ENCODE measurements around the gene LRG1.
"Not testable (repeated sequence)": the region's sequence is repeated elsewhere in the genome, so short reads cannot be mapped to it uniquely, and the experiment has no call there.

The LRG1 gene

DNA sequence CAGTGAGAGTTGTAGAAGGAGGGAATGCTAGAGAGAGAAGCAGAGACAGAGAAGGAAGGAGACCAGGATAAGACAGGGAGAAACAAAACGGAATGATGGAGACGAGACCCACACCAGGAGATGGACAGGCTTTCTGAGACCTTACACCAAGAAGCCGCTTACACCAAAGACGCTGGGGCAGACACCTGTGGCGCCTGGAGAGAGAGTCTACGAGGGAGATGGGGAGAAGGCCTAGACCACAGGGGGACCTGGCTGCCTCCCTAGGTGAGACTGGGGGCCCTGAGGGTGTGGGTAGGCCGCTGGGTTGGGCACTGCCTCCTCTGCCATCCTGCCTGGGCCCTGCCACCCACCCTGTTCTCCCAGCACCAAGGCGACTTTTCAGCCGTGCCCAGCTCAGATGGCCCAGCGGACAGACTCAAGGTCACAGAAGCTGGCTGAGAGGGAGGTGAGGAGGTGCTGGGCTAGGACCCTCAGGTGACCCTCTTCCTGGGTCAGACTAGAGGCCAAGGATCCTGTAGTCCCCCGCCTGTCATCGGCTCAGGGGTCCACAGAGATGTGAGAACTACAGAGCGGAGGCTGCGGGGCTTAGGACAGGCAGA lies 9.8 kb downstream of the LRG1 start:
- no peak for DNase-seq (ENCODE audit: low read depth in 2 of 2, low spot score in 1 of 2)

DNA sequence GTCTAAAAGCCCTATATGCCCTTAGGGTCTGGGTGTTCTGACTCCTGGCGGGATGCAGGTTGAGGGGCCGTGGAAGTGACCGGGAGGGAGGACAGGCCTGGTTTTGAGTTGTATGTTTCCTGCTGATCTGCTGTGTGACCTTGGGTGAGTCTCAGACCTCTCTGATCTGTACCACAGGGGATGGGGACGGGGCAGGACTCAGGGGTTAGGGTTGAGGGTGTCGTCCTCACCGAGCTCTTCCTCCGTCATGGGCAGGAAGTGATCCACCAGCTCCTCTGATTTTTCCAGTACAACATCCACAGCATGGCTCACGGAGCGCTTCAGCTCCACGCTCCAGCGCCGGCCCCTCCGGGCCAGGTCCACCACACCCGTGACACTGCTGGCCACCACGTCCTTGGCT lies 11.0 kb downstream of the LRG1 start:
- no peak for DNase-seq (ENCODE audit: low read depth in 2 of 2, low spot score in 1 of 2)

DNA sequence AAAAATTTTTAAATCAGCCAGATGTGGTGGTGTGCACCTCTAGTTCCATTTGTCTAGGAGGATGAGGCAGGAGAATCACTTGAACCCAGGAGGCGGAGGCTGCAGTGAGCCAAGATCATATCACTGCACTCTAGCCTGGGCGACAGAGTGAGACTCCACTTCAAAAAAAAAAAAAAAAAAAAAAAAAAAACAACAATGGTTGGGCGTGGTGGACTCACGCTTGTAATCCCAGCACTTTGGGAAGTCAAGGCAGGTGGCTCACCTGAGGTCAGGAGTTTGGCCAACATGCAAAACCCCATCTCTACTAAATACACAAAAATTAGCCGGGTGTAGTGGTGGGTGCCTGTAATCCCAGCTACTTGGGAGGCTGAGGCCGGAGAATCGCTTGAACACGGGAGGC lies 12.5 kb downstream of the LRG1 start:
- DNase-seq (ENCODE audit: low read depth in 2 of 2, low spot score in 1 of 2): not testable (repeated sequence)

DNA sequence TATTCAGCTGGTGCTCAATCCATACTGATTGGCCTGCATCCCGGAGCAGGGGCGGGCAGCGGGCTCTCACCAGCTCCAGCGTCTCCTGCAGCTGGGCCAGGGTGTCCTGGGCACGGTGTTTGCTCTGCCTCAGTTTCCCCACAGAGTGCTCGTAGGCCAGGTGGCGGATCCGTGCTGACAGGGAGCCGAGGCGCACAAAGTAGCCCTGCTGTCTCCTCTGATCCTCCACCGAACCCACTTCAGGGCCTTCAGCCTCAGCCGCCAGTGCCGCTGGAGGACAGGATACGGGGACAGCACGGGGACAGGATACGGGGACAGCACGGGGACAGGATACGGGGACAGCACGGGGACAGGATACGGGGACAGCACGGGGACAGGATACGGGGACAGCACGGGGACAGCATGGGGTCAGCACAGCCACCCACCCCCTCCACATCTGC lies 14.3 kb downstream of the LRG1 start:
- no peak for DNase-seq (ENCODE audit: low read depth in 2 of 2, low spot score in 1 of 2)

DNA sequence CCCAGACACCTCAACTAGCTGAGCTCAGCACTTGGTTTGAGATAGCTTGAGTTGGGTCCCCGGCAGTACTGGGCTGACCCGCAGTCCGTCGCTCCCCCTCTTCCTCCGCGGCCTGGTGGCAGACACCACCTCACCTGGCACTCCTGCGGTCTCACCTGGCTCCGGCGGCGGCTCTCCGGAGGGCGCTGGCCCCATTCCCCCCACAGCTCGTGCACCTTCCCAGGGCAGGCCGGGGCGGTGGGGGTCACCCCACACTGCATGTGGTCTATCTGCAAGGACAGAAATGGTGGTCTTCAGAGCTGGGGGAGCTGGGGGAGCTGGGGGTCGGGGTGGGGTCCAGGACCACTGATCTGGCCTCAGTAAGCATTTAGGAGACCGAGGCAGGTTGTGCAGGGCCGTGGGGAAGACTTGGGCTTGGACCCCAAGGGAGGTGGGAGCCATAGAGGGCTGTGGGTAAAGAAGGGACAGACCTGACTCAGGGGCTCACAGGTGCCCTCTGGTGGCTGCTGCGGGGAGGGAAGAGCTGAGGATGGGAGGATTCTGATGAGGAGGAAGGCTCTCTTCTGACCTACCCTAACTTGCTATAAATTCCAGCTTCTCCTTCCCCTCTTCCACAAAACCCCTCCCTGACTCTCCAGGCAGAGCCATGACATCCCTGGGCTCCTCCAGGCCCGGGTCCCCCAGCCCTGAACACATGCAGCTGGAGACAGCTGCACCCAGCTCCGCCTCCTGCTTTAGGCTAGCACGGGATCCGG lies 14.9 kb downstream of the LRG1 start:
- peak; percentile 22 to 38 for DNase-seq (ENCODE audit: low read depth in 2 of 2, low spot score in 1 of 2)

DNA sequence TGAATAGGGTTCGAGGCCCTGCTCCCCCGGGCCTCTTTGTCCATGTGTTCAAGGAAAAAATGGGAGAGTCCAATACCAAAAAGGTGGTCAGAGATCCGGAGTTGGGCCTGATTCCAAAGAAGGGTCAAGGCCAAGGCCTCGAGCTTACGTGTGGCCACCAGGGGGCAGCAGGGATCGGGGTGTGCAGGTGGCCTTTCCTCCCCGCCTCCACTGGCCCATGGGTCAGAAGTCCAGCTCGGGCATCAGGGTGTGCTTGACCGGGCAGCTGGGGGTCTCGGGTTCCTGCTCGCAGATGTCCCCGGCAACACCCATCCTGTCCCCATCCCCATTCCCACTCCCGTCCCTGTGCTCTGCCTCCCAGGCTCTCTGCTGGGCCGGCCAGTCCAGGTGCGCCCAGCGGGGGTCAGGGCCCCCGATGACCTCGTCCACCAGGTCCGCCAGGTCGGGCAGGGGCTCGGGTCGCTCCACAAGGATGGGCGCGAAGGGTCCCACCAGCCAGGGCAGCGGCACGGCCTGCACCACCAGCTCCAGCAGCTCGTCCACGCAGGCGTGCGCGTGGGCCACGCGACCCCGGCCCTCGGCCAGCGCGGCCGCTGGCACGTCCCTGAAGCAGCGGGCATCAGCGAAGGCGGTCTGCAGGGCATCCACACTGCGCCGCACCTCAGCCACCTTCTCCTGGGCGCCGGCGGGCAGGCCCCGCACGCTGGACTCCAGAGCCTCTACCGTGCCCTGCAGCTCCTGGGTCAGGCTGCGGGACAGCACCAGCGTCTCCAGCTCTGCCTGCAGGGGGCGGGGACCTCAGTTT lies 16.3 kb downstream of the LRG1 start:
- DNase-seq (ENCODE audit: low read depth in 2 of 2, low spot score in 1 of 2): no peak

DNA sequence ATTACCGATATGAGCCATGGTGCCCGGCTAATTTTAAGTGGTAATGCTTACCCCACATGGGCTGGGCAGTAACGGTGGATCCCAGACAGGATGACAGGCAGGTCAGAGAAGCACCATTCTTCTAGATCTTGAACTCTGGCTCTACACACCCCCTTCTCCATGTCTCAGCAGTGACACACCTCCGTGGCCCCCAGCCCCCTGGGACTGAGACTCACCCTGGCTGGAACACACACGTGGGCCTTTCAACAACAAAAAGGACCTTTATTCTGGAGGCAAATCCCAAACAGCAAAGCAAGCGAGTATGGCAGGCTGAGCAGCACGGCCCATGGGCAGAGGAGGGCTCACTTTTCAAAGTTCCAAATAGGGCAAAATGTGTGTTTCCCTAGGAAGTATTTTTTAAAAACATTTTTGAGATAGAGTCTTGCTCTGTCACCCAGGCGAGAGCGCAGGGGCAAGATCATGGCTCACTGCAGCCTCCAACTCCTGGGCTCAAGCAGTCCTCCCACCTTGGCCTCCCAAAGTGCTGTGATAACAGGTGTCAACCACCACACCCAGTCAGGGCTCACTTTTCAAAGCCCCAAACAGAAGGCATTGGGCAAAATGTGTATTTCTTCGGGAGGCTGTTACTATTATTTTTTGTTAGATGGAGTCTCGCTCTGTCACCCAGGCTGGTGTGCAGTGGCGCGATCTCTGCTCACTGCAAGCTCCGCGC lies 17.4 kb downstream of the LRG1 start:
- DNase-seq (ENCODE audit: low read depth in 2 of 2, low spot score in 1 of 2): no peak

DNA sequence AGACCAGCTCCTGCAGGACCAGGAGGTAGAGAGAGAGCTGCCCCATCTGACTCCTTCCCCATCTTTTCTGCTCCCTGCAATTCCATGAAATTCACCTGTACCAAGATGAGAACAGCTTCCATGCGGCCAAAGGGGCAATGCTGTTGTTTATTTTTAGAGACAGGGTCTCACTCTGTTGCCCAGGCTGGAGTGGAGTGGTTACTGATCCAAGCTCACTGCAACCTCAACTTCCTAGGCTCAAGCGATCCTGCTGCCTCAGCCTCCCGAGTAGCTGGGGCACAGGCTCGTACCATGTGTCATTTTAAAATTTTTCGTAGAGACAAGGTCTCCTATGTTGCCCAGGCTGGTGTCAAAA lies 18.0 kb downstream of the LRG1 start:
- no peak for DNase-seq (ENCODE audit: low read depth in 2 of 2, low spot score in 1 of 2)

DNA sequence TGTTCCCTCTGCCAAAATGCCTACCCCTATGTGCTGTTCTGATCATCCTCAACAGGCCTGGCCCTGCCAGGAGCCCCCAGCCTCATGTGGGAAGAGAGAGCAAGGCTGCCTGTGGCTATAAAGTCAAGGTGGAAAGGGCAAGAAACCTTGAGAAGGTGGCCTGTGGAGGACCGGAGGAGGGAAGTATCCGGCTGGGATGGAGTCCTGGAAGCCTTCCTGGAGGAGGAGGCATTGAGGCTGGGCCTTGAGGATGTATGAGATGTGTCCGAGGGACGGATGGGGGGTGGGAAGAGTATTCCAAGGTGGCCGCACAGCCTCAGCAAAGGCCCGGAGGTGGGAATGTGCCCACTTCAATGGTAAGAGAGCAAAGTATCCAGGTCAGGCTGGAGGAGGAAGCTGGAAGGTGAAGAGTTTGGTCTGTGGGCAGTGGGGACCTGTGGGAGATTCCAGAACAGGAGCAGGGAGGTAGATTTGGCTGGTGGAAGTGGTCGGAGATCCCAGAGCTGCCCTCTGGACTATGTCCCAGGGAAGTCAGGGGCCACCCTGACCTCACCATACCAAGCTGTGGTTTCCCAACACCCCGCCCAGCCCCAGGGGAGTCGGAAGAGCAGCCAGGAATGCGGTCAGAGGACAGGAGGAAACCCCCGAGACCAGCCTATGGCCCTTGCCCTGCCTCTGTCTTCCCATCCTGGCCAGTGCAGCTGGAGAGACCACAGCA lies 18.5 kb downstream of the LRG1 start:
- DNase-seq (ENCODE audit: low read depth in 2 of 2, low spot score in 1 of 2): no peak

DNA sequence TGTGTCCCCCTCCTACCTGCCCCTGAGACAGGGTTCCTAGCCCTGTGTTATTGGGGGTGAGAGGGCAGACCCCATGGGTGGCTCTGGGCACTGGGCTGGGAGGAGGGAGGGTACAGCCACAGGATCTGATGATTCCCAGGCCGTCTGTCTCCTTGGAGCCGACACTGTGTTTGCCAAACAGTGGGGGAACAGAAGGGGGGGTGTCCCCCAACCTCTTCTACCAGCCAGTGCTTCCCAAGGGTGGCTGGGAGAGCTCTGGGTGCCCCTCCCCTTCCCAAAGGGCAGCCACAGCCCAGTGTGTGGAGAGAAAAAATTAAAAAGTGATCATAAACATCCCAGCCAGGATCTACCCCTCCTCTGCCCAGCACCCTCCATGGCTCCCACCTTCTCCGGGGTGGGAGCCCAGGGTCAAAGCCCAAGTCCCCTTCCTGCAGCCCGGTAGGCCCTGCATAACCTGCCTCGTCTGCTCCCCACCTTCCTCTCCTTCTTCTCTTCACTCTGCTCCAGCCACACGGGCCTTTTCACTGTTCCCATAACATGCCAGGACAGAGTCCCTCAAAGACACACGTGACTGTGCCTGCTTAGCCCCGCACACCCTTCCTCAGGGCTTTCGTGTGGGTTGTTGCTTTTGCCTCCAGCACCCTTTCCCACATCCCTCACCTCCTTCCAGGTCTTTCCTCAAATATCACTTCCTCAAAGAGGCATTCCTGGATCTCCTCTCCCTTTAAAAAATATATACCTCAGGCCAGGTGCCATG lies 20.1 kb downstream of the LRG1 start:
- no peak for DNase-seq (ENCODE audit: low read depth in 2 of 2, low spot score in 1 of 2)

DNA sequence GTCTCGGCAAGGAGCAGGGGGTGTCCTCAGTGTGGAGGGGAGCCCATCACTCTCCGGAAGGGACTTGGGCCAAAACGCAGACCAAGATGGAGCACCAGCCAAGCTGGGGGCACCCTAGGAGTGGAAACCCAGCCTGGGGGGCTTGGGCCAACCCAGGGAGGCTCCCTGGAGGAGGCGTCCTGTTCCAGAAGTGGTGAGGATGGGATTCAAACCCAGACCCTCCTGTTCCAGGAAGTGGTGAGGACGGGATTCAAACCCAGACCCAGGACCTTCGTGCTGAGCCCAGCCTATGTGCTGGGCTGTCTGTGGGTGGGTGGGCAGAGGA lies 20.7 kb downstream of the LRG1 start:
- no peak for DNase-seq (ENCODE audit: low read depth in 2 of 2, low spot score in 1 of 2)

DNA sequence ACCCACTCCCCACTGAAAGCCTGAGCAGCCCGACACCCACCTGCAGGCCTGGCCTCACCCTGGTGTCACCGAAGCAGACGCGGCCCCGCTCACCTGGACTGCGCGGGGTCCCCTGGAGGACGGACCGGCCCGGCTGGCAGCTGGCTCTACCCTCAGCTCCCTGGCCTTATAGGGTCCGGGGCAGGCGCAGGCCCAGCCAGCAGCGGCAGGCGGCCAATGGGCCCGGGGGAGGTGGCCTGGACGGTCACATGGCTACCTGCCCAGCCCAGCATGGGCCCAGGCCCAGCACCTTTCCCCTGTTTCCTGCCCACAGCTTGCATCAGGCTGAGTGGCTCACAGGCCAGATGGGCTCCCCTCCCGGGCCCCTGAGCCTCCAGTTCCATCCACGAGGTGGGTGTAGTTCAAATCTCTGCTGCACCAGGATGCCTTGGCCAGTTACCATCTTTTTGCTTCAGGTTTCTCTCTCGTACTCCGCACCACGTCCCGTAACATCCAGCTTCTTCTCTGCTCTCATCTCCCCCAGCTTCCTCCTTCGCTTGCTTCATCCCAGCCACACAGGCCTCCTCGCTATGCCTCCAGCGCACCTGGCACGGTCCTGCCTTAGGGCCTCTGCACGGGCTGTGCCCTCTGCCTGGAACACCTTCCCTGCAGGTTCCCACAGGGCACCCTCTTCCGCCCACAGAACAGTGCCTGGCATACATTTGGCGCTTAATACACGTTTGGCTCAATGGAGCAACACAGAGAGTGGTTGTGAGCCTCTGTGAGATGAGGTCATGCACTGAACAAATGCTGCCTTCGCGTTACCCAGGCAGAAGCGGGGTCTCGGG lies 21.3 kb downstream of the LRG1 start, which contains the start of gene PLIN4:
Gene PLIN4, minus strand, starts transcription at position 142 of the 827 bp plus-strand sequence. CDS start 214 bp downstream, outside the sequence.
- no peak for DNase-seq (ENCODE audit: low read depth in 2 of 2, low spot score in 1 of 2)

DNA sequence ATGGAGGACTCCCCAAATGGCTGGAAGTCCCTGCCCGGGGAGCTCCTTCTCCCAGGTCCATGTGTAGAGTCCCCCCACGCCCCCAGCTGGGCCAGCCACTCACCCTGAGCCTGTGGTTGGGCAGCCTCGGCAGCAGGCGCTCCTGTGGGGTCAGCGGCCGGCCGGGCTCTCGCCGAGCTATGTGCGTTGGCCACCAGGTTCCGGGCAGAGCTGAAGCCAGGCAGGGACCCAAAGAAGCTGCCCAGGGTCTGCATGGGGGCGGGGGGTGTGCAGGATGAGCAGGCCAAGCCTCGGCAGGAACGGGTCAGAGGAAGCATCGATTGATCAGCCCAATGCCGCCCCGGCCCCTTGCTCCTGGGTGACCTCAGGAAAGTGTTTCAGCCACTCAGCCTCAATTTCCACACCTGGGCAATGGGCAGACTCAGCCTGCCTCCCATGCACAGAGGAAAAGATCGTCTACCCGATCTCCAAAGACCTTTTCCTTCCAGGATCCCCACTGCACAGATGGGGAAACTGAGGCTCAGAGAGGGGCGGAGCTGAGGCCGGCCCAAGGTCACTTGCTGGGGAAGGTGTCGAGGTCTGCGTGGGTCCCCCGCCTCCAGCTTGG lies 22.3 kb downstream of the LRG1 start:
- no peak for DNase-seq (ENCODE audit: low read depth in 2 of 2, low spot score in 1 of 2)

DNA sequence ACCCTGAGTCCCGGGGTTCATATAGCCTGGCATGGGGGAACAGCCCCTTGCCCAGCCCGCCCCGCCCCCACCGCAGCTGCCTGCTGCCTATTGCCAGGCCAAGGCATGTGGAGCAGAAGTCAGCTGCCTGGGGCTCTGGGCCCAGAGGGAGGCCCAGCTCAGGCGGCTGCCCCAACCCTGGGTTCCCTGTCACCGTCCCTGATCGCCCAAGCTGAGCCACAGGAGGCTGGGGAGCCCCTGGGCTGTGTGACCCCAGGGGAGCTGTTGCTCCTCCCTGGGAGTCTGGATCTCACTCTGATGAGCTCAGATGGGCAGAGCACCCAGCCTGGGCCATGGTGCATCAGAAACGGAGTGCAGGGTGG lies 22.9 kb downstream of the LRG1 start:
- DNase-seq (ENCODE audit: low read depth in 2 of 2, low spot score in 1 of 2): no peak

DNA sequence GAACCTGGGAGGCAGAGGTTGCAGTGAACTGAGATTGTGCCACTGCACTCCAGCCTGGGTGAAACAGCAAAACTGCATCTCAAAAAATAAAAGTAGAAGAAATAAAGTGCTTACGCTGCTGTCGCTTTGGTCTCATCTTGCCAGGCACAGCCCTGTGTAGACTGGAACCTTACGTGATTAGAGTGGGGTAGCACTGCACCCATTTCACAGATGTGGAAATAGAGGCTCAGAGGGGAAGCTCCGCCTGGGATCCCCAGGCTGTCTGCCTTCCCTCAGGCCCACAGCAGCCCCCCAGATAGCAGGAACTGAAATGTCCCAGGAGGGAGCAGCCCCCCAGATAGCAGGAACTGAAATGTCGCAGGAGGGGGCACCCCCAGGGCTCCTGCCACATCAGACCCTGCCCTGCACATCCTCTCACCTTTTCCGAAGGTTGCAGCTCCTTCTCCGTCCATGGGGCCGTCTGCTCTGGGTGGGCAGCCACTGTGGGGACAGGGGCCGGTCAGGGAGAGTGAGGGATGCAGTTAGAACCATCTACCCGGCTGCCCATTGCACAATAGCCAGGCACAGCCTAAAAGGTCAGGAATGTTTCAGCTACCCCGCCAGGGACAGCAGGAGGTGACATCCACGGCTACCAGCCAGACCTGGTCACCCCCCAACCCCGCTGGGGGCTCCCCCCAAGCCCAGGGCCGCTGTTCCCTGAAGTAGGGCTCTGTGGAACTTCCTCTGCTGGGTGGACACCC lies 23.5 kb downstream of the LRG1 start:
- no peak for DNase-seq (ENCODE audit: low read depth in 2 of 2, low spot score in 1 of 2)

DNA sequence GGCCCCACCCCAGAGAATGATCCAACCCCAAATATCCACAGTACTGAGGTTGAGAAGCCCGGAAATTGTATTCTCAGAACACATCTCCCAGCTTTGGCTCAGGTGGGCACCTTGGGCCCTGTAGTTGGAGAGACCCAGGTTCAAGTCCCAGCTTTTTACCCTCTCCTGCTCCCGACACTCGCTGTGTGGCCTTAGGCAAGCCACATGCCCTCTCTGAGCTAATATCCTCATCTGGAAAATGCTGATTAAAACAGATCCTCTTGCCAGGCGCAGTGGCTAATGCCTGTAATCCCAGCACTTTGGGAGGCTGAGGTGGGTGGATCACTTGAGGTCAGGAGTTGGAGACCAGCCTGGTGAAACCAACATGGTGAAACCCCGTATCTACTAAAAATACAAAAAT lies 24.1 kb downstream of the LRG1 start:
- no peak for DNase-seq (ENCODE audit: low read depth in 2 of 2, low spot score in 1 of 2)

DNA sequence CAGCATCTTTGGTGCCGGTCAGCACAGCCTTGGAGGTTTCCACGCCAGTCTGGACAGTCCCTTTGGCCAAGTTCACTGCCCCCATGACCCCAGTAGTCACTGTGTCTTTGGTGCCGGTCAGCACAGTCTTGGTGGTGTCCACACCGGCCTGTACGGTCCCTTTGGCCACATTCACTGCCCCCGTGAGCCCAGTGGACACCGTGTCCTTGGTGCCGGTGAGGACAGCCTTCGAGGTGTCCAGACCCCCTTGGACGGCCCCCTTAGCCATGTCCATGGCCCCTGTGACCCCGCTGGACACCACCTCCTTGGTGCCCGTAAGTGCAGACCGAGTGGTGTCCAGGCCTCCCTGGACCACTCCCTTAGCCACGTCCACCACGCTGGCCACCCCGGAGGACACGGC lies 26.6 kb downstream of the LRG1 start:
- no peak for DNase-seq (ENCODE audit: low read depth in 2 of 2, low spot score in 1 of 2)

DNA sequence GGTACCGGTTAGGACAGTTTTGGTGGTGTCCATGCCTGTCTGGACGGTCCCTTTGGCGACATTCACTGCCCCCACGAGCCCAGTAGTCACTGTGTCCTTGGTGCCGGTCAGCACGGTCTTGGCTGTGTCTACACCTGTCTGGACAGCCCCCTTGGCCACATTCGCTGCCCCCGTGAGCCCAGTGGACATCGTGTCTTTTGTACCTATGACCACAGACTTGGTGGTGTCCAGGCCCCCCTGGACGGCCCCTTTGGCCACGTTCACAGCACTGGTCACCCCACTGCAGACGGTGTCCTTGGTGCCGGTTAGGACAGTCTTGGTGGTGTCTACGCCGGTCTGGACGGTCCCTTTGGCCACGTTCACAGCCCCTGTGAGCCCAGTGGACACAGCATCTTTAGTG lies 27.8 kb downstream of the LRG1 start:
- DNase-seq (ENCODE audit: low read depth in 2 of 2, low spot score in 1 of 2): no peak

Measured in stimulated activated CD8-positive, alpha-beta memory T cell treated with anti-CD3 and anti-CD28 coated beads, Interleukin-4, amount 100 ng/mL, for 1 hour (primary cell).